ES-I3 (cell line): Measurements from ENCODE around the gene TEX101.
"Not testable (repeated sequence)": the region's sequence is repeated elsewhere in the genome, so short reads cannot be mapped to it uniquely, and the experiment has no call there.

Experiments
- H3K36me3 ChIP-seq: 2 replicates; pipeline ENCODE4 v1.6.1; 2013; ENCODE audit warnings: mild to moderate bottlenecking, low read length, control low read depth, moderate library complexity; ENCODE audit not compliant: insufficient read depth
- H3K4me1 ChIP-seq: 2 replicates; pipeline ENCODE4 v1.6.1; 2013; ENCODE audit warnings: mild to moderate bottlenecking, control low read depth, low read length; ENCODE audit not compliant: insufficient read depth
- H3K9ac ChIP-seq: 2 replicates; pipeline ENCODE4 v1.6.1; 2013; ENCODE audit warnings: low read depth, mild to moderate bottlenecking, low read length, moderate library complexity
- H3K9me3 ChIP-seq: 2 replicates; pipeline ENCODE4 v1.6.1; 2013; ENCODE audit warnings: mild to moderate bottlenecking, low read length, moderate library complexity; ENCODE audit not compliant: control insufficient read depth, insufficient read depth

TEX101 gene

DNA sequence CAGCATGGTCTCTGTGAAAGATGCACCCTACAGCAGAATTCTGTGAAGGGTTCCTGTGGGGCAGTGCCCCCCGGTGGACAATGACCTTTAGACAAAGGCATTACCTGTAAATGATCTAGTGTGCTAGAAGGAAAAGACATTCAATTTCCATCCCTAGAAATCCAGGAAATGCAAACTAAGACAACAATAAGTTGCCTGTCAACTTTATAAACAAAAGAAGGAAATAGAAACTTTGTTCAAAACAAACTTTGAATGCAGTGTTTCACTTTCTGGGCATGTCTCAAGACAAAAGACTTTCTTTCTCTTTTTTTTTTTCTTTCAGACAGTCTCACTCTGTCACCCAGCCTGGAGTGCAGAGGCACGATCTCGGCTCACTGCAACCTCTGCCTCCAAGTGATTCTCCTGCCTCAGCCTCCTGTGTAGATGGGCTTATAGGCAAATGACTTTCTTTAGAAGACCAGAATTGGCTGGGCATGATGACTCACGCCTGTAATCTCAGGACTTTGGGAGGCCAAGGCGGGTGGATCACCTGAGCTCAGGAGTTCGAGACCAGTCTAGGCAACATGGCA is 15.5 kb downstream of the TEX101 start:
- Histone ChIP-seq H3K9ac (no peak overlapping the region), H3K36me3 (no peaks in the 10 kb centered on the region)

DNA sequence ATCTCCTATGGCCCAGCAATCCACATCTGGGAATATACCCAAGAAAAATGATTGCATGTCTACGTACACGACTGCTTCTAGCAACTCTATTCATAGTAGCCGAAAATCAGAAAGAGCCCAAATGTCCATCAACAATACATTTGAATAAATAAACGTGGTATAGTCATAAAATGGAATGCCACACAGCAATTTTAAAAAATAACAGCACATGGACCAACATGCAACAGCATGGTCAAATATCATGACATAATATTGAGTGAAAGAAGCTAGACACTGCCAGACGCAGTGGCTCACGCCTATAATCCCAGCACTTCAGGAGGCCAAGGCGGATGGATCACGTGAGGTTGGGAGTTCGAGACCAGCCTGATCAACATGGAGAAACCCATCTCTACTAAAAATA is 16.3 kb downstream of the TEX101 start:
- H3K4me1 ChIP-seq = peaks cover 5% of the 10 kb centered on the region; the same call in 1 of the 2 replicates
- no peak overlapping the region for H3K9ac ChIP-seq
- no peaks in the 10 kb centered on the region for H3K9me3 ChIP-seq
- H3K36me3 ChIP-seq = no peaks in the 10 kb centered on the region

More for the DNA sequence above, 15.5 kb downstream of the TEX101 start:
- H3K9me3 ChIP-seq = no peaks in the 10 kb centered on the region
- peaks cover 8% of the 10 kb centered on the region; the same call in 1 of the 2 replicates for H3K4me1 ChIP-seq

DNA sequence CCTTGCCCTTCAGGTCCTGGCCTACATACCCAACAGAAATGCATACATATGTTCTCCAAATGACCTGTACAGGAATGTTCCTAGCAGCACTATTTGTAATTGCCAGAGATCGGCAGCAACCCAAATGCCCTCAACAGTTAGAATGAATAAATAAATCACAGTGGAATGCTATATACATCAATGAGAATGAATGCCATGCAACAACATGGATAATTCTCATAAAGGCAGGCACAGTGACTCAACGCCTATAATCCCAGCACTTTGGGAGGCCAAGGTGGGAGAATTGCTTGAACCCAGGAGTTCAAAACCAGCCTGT is 18.6 kb downstream of the TEX101 start:
- Histone ChIP-seq H3K4me1 (peaks cover 3% of the 10 kb centered on the region; the same call in 1 of the 2 replicates), H3K36me3 (no peaks in the 10 kb centered on the region), H3K9me3 (no peaks in the 10 kb centered on the region), H3K9ac (no peak overlapping the region)

DNA sequence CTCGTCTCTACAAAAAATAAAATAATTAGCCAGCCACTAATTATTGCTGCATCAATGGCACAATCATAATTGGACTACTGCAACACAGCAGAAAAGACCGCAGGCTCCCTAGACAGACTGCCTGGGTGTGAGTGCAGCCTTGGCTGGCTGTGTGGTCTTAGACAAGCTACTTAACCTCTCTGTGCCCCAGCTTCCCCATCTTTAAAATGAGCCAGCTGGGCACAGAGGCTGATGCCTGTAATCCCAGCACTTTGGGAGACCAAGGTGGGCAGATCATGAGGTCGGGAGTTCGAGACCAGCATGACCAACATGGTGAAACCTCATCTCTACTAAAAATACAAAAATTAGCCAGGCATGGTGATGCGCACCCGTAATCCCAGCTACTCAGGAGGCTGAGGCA is 19.0 kb downstream of the TEX101 start:
- Histone ChIP-seq H3K36me3 (no peaks in the 10 kb centered on the region), H3K9ac (no peak overlapping the region), H3K9me3 (no peaks in the 10 kb centered on the region), H3K4me1 (peaks cover 3% of the 10 kb centered on the region; the same call in 1 of the 2 replicates)

DNA sequence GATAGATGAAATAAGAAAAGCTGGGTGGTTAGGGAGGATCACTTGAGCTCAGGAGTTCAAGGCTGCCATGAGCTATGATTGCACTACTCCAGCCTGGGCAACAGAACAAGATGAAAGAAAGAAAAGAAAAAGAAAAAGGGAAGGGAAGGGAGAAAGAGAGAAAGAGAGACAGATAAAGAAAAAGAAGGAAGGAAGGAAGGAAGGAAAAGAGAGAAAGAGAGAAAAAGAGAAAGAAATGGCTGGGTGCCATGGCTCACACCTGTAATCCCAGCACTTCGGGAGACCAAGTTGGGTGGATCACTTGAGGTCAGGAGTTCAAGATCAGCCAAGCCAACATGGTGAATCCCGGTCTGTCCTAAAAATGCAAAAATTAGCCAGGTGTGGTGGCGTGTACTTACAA is 21.1 kb downstream of the TEX101 start:
- Histone ChIP-seq H3K4me1 (no peaks in the 10 kb centered on the region), H3K9ac (no peak overlapping the region), H3K9me3 (no peaks in the 10 kb centered on the region), H3K36me3 (no peaks in the 10 kb centered on the region)

DNA sequence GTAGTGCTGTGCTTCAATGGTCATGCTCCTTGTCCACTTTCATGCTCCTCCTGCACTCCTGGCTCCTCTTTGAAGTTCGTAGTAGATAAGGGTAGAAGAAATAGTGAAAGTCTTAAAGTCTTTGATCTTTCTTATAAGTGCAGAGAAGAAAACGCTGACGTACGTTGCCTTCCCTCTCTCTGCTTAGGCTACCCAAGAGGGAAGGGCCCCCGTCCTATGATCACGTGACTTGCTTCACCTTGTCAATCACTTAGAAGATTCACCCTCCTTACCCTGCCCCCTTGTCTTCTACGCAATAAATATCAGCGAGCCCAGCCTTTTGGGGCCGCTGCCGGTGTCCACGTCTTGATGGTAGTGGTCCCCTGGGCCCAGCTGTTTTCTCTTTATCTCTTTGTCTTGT is 22.6 kb downstream of the TEX101 start:
- not testable (repeated sequence) for H3K36me3 ChIP-seq, H3K9ac ChIP-seq, H3K4me1 ChIP-seq

DNA sequence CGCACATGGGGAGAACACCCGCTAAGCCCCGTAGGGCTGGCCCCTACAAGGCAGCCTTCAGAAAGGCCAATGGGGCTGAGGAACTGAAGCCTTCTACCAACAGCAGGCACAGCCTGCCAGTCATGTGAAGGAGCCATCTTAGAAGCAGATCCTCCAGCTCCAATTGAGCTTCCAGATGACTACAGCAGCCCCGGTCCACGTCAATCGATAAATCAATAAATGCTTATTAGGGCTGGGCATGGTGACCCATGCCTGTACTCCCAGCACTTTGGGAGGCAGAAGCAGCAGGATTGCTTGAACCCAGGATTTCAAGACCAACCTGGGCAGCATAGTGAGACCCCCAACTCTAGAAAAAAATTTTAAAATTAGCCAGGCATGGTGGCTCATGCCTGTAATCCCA is 23.0 kb downstream of the TEX101 start:
- H3K36me3 ChIP-seq = no peaks in the 10 kb centered on the region
- no peak overlapping the region for H3K9ac ChIP-seq
- no peaks in the 10 kb centered on the region for H3K4me1 ChIP-seq
- H3K9me3 ChIP-seq = no peaks in the 10 kb centered on the region

More for the DNA sequence above, 22.6 kb downstream of the TEX101 start:
- H3K9me3 ChIP-seq = not testable (repeated sequence)

DNA sequence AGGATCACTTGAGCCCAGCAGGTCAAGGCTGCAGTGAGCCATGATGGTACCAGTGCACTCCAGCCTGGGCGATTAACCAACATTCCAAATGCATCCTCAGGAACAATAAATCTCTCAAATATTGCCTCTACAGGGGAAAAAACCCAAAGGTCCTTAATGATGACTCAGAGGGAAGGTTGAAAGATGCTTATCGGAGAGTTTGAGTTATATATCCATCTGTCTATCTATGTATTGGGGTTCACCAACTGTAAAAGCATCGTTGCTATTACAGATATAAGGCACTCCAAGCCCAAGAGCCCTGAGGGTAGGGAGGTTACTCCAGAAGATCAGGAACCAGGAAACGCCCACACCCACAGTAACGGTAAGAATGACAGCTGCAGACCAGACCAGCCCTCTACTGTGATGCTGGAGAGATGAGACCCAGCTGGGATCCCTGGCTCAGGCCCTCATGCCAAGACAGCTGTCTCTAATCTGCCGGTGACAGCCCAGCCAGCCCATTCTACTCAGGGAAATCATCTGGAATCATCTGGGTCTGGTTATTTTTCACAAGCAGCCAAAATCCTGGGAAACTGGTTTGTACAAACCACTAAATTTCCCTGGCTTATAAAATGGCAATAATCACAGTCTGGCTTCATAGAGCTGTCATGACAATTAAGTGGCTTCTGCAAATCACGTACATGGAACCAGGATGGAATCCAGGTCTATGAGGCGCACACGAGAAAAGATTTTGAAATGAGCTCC is 23.8 kb downstream of the TEX101 start:
- H3K36me3 ChIP-seq = no peaks in the 10 kb centered on the region
- H3K4me1 ChIP-seq = no peaks in the 10 kb centered on the region
- no peaks in the 10 kb centered on the region for H3K9me3 ChIP-seq
- no peak overlapping the region for H3K9ac ChIP-seq

DNA sequence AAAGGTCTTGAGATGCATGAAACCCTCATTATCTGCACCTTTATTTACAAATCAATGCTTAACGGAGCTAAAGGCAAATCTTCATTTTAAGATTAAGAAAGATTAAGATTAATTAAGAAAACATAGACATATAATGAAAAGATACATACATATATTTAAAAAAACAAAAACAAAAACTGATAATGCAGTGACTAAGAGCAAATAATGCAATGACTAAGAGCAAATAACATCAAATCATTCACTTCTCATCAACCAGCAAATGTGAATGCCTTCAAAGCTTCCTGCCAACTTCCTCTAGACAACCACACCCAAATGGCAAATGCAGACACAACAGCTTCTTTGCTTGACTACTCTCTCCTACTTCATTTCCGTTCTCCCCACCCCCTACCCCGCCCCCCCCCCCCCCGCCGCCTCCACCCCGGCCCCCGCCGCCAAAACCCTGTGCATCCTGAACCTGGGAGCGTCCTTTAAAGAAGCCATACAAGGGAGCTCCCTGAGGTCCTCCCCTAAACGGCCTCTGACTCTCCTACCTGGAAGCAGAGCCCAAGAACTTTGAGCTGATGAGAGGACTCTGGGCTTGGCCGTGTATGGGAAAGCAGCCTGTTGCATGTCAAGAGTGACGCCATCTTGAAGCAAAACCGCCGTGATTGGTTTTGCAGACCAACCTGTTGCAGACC is 24.5 kb downstream of the TEX101 start:
- Histone ChIP-seq H3K9me3 (no peaks in the 10 kb centered on the region), H3K36me3 (no peaks in the 10 kb centered on the region), H3K9ac (no peak overlapping the region), H3K4me1 (no peaks in the 10 kb centered on the region)

DNA sequence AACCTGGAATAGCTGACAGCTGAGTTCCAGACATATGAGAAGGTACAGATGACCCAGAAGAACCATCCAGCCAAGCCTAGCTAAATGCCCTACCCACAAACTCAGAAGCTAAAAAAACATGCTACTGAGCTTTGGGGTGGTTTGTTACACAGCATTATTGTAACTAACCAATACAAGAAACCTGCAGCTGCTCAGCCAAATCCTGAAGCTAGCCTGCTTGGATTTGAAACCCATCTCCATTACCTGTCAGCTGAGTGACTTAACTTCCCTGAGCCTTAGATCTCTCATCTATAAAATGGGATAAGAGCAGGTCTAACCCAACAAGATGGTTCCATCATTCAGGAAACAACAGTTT is 25.0 kb downstream of the TEX101 start:
- Histone ChIP-seq H3K9ac (no peak overlapping the region), H3K4me1 (no peaks in the 10 kb centered on the region), H3K36me3 (no peaks in the 10 kb centered on the region), H3K9me3 (no peaks in the 10 kb centered on the region)

DNA sequence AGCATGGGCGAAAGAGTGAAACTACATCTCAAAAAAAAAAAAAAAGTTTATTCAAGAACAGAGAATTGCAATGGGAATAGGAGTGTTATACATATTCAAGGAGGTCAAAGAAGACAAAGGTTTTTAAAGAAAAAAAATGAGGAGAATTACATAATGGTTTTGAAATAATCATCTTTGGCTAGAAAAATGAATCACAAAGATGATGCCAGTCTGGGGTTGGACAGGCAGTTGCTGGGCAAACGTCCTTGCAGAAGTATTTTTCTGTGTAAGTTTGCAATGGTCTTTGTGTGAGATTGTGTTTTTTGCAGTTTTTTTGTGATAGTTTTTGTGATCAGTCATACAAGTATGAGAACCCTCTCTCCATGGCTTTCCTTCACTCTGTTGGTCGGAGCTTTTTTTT is 27.0 kb downstream of the TEX101 start:
- H3K9ac ChIP-seq = no peak overlapping the region
- H3K36me3 ChIP-seq = no peaks in the 10 kb centered on the region
- no peaks in the 10 kb centered on the region for H3K4me1 ChIP-seq
- no peaks in the 10 kb centered on the region for H3K9me3 ChIP-seq

DNA sequence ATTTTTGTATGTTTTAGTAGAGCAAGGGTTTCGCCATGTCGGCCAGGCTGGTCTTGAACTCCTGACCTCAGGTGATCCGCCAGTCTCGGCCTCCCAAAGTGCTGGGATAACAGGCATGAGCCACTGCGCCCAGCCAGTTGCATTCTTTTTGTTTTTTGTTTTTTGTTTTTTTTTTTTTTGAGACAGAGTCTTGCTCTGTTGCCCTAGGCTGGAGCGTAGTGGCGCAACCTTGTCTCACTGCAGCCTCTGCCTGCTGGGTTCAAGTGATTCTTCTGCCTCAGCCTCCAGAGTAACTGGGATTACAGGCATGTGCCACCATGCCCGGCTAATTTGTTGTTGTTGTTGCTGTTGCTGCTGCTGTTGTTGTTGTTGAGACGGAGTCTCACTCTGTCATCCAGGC is 29.4 kb downstream of the TEX101 start:
- H3K9me3 ChIP-seq, H3K9ac ChIP-seq, H3K4me1 ChIP-seq, H3K36me3 ChIP-seq: not testable (repeated sequence)

DNA sequence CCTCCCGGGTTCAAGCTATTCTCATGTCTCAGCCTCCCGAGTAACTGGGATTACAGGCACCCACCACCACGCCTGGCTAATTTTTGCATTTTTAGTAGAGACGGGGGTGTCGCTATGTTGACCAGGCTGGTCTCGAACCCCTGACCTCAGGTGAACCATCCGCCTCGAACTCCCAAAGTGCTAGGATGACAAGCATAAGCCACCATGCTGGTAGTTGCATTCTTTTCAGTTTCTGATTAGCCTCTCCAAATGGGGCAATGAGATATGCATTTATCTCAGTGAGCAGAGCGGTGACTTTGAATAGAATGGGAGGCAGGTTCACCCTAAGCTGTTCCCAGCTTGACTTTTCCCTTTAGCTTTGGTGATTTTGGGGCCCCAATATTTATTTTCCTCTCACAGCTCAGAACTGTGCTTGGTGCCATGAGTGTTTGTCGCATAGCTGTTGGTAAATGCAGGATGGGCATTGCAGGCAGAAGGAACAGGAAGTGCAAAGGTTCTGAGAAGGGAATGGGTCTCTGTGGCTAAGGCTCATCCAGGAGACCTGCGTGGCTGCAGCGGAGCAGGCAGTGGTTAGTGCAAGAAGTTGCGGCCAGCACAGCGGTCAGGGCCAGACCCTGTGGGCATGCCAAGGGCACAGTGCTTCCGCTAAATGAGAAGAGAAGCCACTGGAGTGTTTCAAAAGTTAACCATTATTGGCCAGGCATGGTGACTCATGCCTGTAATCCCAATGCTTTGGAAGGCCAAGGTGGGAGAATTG is 30.0 kb downstream of the TEX101 start:
- no peaks in the 10 kb centered on the region for H3K36me3 ChIP-seq
- no peaks in the 10 kb centered on the region for H3K9me3 ChIP-seq
- H3K9ac ChIP-seq = no peak overlapping the region
- H3K4me1 ChIP-seq = peaks cover 4% of the 10 kb centered on the region; the same call in 1 of the 2 replicates

DNA sequence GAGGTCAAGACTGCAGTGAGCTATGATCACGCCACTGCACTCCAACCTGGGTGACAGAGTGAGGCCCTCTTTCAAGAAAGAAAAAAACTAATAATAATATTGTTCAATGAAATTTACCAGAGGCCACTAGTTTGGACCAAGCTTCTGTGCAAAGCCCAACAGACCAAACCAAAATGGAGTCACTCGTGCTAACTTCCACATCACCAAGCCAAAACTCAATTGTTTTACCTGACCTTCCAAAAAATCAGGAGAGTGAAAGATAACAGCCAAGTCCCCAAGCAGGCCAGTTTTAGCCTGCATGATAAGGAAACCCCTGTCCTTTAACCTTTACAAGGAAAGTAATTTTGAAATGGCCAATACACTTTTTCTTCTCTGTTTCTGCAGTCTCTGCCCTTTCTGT is 30.7 kb downstream of the TEX101 start:
- no peaks in the 10 kb centered on the region for H3K36me3 ChIP-seq
- H3K9me3 ChIP-seq = no peaks in the 10 kb centered on the region
- peaks cover 4% of the 10 kb centered on the region; the same call in 1 of the 2 replicates for H3K4me1 ChIP-seq
- H3K9ac ChIP-seq = no peak overlapping the region
